NT2/D1 (cell line): ENCODE results near the gene PASD1.

ENCODE experiments used
- SUZ12 ChIP-seq: IDR thresholded peaks from 2 replicates; pipeline ENCODE4 v1.6.1; 2011; ENCODE audit not compliant: insufficient read length, insufficient read depth; ENCODE audit errors: extremely low read depth
- YY1 ChIP-seq: IDR thresholded peaks from 2 replicates; pipeline ENCODE4 v1.6.1; 2011; ENCODE audit not compliant: insufficient read length, insufficient read depth
- ZNF274 ChIP-seq: IDR thresholded peaks from 2 replicates; pipeline ENCODE4 v1.6.1; 2011; ENCODE audit warnings: mild to moderate bottlenecking, low read depth, low read length

DNA sequence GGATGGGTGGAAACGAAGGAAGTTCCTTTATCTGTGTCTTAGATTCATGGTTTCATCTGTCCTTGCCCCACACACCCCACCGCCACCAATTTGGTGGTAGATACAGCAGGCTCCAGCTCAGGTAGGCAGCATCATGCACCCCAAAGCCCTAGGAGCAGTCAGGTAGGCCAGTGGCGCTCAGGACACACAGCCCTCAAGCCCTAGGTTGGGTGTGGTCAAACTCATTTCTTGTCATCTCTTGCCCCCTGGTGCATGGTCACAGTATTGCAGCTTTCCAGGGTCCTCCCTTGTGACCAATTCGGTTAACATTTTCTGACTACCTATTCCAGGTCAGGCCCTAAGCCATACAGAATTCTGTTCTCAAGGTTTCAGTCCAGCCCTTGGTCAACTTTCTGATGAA lies 117.3 kb downstream of the PASD1 start:
- no peak for TF ChIP-seq ZNF274
- TF ChIP-seq YY1 = no peak
- no peak for TF ChIP-seq SUZ12
